Measurements from ENCODE around the gene OVCH1. TPM values are rescaled to one million over a fixed set of nuclear protein-coding genes. Genes with fewer than 3 reads are reported as not detected.
"Not testable (repeated sequence)": the region's sequence is repeated elsewhere in the genome, so short reads cannot be mapped to it uniquely, and the experiment has no call there.

The OVCH1 gene
- total RNA-seq, 1 donor from 2014 or later, result not detected

GRCh38 chr12:29398495-29398894 lies 99.0 kb downstream of the OVCH1 start:
- ATAC-seq, result no peak

GRCh38 chr12:29396774-29397173 lies 100.7 kb downstream of the OVCH1 start:
- no peak for ATAC-seq

GRCh38 chr12:29395356-29395755 lies 102.1 kb downstream of the OVCH1 start:
- ATAC-seq, result no peak

- not testable (repeated sequence) for ATAC-seq
Measured at GRCh38 chr12:29390419-29390818, 107.1 kb downstream of the OVCH1 start.

GRCh38 chr12:29389295-29389919 lies 108.1 kb downstream of the OVCH1 start:
- peak; percentile 11 for ATAC-seq

GRCh38 chr12:29386084-29386680 lies 111.3 kb downstream of the OVCH1 start:
- not testable (repeated sequence) for ATAC-seq

GRCh38 chr12:29385194-29385593 lies 112.3 kb downstream of the OVCH1 start:
- not testable (repeated sequence) for ATAC-seq

GRCh38 chr12:29382251-29382650 lies 115.2 kb downstream of the OVCH1 start:
- no peak for ATAC-seq

- peak; percentile 99 for ATAC-seq
Measured at GRCh38 chr12:29380536-29381523, 116.7 kb downstream of the OVCH1 start, which contains the start of gene ERGIC2. TSS of gene ERGIC2 (minus strand) at chr12:29381172. CDS start at chr12:29371633, 9,539 bp downstream.

Other genes with a start within 250 kb of the OVCH1 start
- 43.3 TPM for gene ERGIC2, start 116.5 kb downstream of the OVCH1 start, total RNA-seq